Thyroid gland (tissue), 4 donors: ENCODE measurements around the gene VAV3. TPM values are rescaled to one million over a fixed set of nuclear protein-coding genes. Genes with fewer than 3 reads are reported as not detected.

Source experiments
- DNase-seq, 2 donors: peaks; one replicate each; pipeline ENCODE4 v3.0.0-alpha.2; 2019
- H3K27ac ChIP-seq, 3 donors: fragments of 200-600 bp; sonication (generic); 1 replicate in 2 of 3; 2 replicates in 1 of 3; pipeline ENCODE4 v1.5.1; 2016 to 2019; ENCODE audit warnings: mild to moderate bottlenecking in 1 of 3, moderate library complexity in 1 of 3
- H3K27me3 ChIP-seq: fragments of 200-600 bp; sonication (generic); one replicate; pipeline ENCODE4 v1.5.1; 2019
- H3K36me3 ChIP-seq, 2 donors: fragments of 200-600 bp; sonication (generic); one replicate each; pipeline ENCODE4 v1.5.1; 2016 to 2019
- H3K4me1 ChIP-seq, 2 donors: fragments of 200-600 bp; sonication (generic); one replicate each; pipeline ENCODE4 v1.5.1; 2017 to 2019
- H3K4me3 ChIP-seq, 3 donors: fragments of 200-600 bp; sonication (generic); replicated peaks in 1 of 3; 1 replicate in 2 of 3; 2 replicates in 1 of 3; pipeline ENCODE4 v1.5.1; 2016; ENCODE audit warnings: mild to moderate bottlenecking in 1 of 3
- H3K9me3 ChIP-seq: fragments of 200-600 bp; sonication (generic); one replicate; pipeline ENCODE4 v1.5.1; 2017
- CTCF ChIP-seq, 6 experiments: fragments of 200-600 bp in 3 of 6; fragments of 450-650 bp in 3 of 6; sonication (generic) in 3 of 6; IDR thresholded peaks; one replicate each; pipeline ENCODE4 v1.5.1; 2016 to 2019; ENCODE audit warnings: antibody characterized with exemption in 6 of 6, mild to moderate bottlenecking in 2 of 6, inconsistent platforms in 1 of 6, moderate library complexity in 1 of 6
- POLR2A ChIP-seq, 2 donors: fragments of 450-650 bp; IDR thresholded peaks; one replicate each; pipeline ENCODE4 v1.6.1; 2017; ENCODE audit warnings: antibody characterized with exemption in 2 of 2, mild to moderate bottlenecking in 2 of 2, moderate library complexity in 1 of 2
- WGBS, 2 donors: methylation state at CpG; one replicate each; pipeline ENCODE4 v1.1.5; 2017; 5-methylcytosine and 5-hydroxymethylcytosine counted together
- intact Hi-C: fragments of 100-400 bp; cut with DNase I; formaldehyde crosslinking; loops from one replicate; pipeline ENCODE4 v1.15.1; 2023
- total RNA-seq, 4 donors: library from RNA; depleted of rRNA; stranded (reverse); fragments of >200 nt; gene quantifications; one replicate each; pipeline ENCODE4 v1.2.3, GENCODE V29; 2016

VAV3 gene
- total RNA-seq, 4 donors from 2014 or later: 14.8 to 22.8 (median 18.8) TPM

- TF ChIP-seq CTCF (IDR thresholded peaks at IDR 0.05): no peak
- Histone ChIP-seq H3K36me3 (no peaks in the 10 kb centered on the region), H3K27ac (no peak overlapping the region), H3K4me1 (peaks cover 19 to 20% of the 10 kb centered on the region in 2 donors), H3K4me3 (no peak overlapping the region), H3K9me3 (no peaks in the 10 kb centered on the region), H3K27me3 (no peaks in the 10 kb centered on the region)
- 95 to 98% methylated on average over 1 of the region's 1 CpG for WGBS, 2 donors
- DNase-seq: no peak
- intact Hi-C loops: no loop called here
Observed at GRCh38 chr1:107874221-107874620, 90.8 kb downstream of the VAV3 start.

- Histone ChIP-seq H3K36me3 (no peaks in the 10 kb centered on the region), H3K4me1 (peaks cover 13 to 17% of the 10 kb centered on the region in 2 donors), H3K4me3 (no peak overlapping the region), H3K27me3 (no peaks in the 10 kb centered on the region), H3K27ac (no peak overlapping the region), H3K9me3 (no peaks in the 10 kb centered on the region)
- intact Hi-C loops: no loop called here
- DNase-seq: no peak
- no peak for TF ChIP-seq CTCF (IDR thresholded peaks at IDR 0.05)
- no peak for TF ChIP-seq POLR2A (IDR thresholded peaks at IDR 0.05)
Observed at GRCh38 chr1:107871687-107872395, 93.1 kb downstream of the VAV3 start.

GRCh38 chr1:107871259-107871658 is 93.7 kb downstream of the VAV3 start:
- H3K4me1 ChIP-seq: peaks cover 8 to 17% of the 10 kb centered on the region in 2 donors
- no peak for DNase-seq
- no peaks in the 10 kb centered on the region for H3K9me3 ChIP-seq
- no peak overlapping the region for H3K27ac ChIP-seq
- TF ChIP-seq CTCF (IDR thresholded peaks at IDR 0.05): no peak
- no peak for TF ChIP-seq POLR2A (IDR thresholded peaks at IDR 0.05)
- intact Hi-C loops: no loop called here
- H3K4me3 ChIP-seq: no peak overlapping the region
- no peaks in the 10 kb centered on the region for H3K27me3 ChIP-seq
- H3K36me3 ChIP-seq: no peaks in the 10 kb centered on the region
- 41 to 50% methylated on average over 2 of the region's 2 CpGs for WGBS, 2 donors

GRCh38 chr1:107870696-107871095 is 94.3 kb downstream of the VAV3 start:
- Histone ChIP-seq H3K9me3 (no peaks in the 10 kb centered on the region), H3K27me3 (no peaks in the 10 kb centered on the region), H3K27ac (no peak overlapping the region), H3K4me1 (peaks cover 10 to 21% of the 10 kb centered on the region in 2 donors), H3K36me3 (no peaks in the 10 kb centered on the region), H3K4me3 (no peak overlapping the region)
- 79 to 80% methylated on average over 3 of the region's 3 CpGs for WGBS, 2 donors
- intact Hi-C loops: no loop called here
- DNase-seq: no peak
- TF ChIP-seq POLR2A (IDR thresholded peaks at IDR 0.05): no peak

- no peak overlapping the region for H3K4me3 ChIP-seq
- TF ChIP-seq POLR2A (IDR thresholded peaks at IDR 0.05): no peak
- TF ChIP-seq CTCF (IDR thresholded peaks at IDR 0.05): no peak
- H3K27ac ChIP-seq: no peak overlapping the region
- intact Hi-C loops: no loop called here
- H3K36me3 ChIP-seq: no peaks in the 10 kb centered on the region
- H3K27me3 ChIP-seq: no peaks in the 10 kb centered on the region
- no peak for DNase-seq
- peaks cover 12 to 16% of the 10 kb centered on the region in 2 donors for H3K4me1 ChIP-seq
- no peaks in the 10 kb centered on the region for H3K9me3 ChIP-seq
- 69 to 76% methylated on average over 1 of the region's 1 CpG for WGBS, 2 donors
Observed at GRCh38 chr1:107867897-107868296, 97.1 kb downstream of the VAV3 start.
